Esophagus muscularis mucosa (tissue), 4 donors: ENCODE results near the gene RHBDD3. TPM values are rescaled to one million over a fixed set of nuclear protein-coding genes. Genes with fewer than 3 reads are reported as not detected.

ENCODE experiments used
- DNase-seq: peaks from one replicate; pipeline ENCODE4 v3.0.0-alpha.2; 2017; ENCODE audit errors: extremely low spot score
- H3K27ac ChIP-seq, 4 donors: fragments of 200-600 bp; sonication (generic); replicated peaks in 1 of 4; 1 replicate in 3 of 4; 2 replicates in 1 of 4; pipeline ENCODE4 v1.5.1; 2016 to 2019; ENCODE audit warnings: mild to moderate bottlenecking in 1 of 4
- H3K27me3 ChIP-seq, 4 donors: fragments of 200-600 bp; sonication (generic); one replicate each; pipeline versions ENCODE4 v1.5.1 to v1.6.0; 2016 to 2019
- H3K36me3 ChIP-seq, 4 donors: fragments of 200-600 bp; sonication (generic); one replicate each; pipeline ENCODE4 v1.5.1; 2016 to 2019
- H3K4me1 ChIP-seq, 4 donors: fragments of 200-600 bp; sonication (generic); one replicate each; pipeline ENCODE4 v1.5.1; 2016 to 2019
- H3K4me3 ChIP-seq, 4 donors: fragments of 200-600 bp; sonication (generic); 1 replicate in 2 of 4; 2 replicates in 2 of 4; pipeline ENCODE4 v1.5.1; 2016 to 2019; ENCODE audit warnings: mild to moderate bottlenecking in 4 of 4, moderate library complexity in 1 of 4
- H3K9me3 ChIP-seq, 4 donors: fragments of 200-600 bp; sonication (generic); 1 replicate in 3 of 4; 2 replicates in 1 of 4; pipeline ENCODE4 v1.5.1; 2016 to 2019
- EP300 ChIP-seq: sonication (generic); formaldehyde crosslinking; IDR thresholded peaks from one replicate; pipeline ENCODE4 v1.6.1; 2017; ENCODE audit warnings: antibody characterized with exemption
- POLR2A ChIP-seq: fragments of 450-650 bp; IDR thresholded peaks from one replicate; pipeline ENCODE4 v1.6.1; 2017; ENCODE audit warnings: antibody characterized with exemption, moderate library complexity, mild to moderate bottlenecking, low read depth
- POLR2AphosphoS5 ChIP-seq, 2 donors: sonication (generic); formaldehyde crosslinking; IDR thresholded peaks; one replicate each; pipeline ENCODE4 v1.6.1; 2017; ENCODE audit warnings: antibody characterized with exemption in 2 of 2
- WGBS: methylation state at CpG from one replicate; pipeline ENCODE4 v1.1.5; 2018; 5-methylcytosine and 5-hydroxymethylcytosine counted together
- intact Hi-C: fragments of 100-400 bp; cut with DNase I; formaldehyde crosslinking; loops from one replicate; pipeline ENCODE4 v1.15.1; 2023
- total RNA-seq, 4 donors: library from RNA; depleted of rRNA; stranded (reverse); fragments of >200 nt; gene quantifications; one replicate each; pipeline versions ENCODE4 v1.1.0 to v1.2.1, GENCODE V29; 2016
- TF ChIP-seq, protein P1 (sequence below), 3 experiments: fragments of 200-600 bp in 2 of 3; fragments of 450-650 bp in 1 of 3; sonication (generic) in 2 of 3; IDR thresholded peaks; one replicate each; pipeline ENCODE4 v1.5.1; 2017 to 2019; ENCODE audit warnings: antibody characterized with exemption in 3 of 3, mild to moderate bottlenecking in 2 of 3, moderate library complexity in 1 of 3

RHBDD3 gene
- total RNA-seq, 4 donors from 2014 or later: 12.6 to 23.5 (median 20.7) TPM

DNA sequence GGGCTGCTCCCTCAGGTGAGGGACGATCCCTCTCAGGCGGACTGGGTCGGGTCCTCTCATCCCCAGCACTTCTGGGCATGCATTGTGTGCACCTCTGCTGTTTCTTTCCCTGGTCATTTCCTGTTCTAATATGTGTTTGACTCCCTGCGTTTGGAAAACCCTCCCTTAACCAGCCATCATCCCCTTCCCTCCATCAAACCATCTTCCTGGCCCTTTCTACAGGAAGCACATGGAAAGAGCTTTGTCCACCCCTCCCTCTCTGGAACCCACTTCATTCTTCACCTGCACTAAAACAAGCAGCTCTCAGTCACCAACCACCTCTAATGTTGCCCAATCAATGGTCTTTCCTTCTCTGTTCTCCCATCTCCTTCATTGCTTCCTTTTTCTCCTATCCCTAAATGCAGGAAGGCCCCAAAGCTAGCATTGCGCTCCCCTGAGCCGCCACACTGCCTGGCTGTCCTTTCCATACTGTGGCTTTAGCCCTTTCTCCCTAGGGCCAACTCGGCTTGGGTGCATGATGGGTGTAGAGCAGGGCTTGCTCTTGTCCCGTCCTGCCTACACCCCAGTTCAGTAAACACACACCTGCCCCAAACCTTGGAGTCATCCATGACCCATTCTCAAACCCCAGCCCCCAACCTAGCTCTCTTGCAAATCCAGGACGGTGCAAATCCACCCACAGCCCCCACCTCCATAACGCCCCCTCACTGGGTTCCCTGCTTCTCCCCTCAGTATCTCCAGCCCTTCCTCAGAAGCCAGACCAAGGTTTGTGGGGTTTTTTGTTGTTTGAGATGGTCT is 33.2 kb upstream of the RHBDD3 start:
- Histone ChIP-seq H3K4me1 (peaks cover 8 to 24% (median 21%) of the 10 kb centered on the region in 4 donors), H3K36me3 (peaks cover 48 to 59% (median 55%) of the 10 kb centered on the region in 4 donors), H3K27me3 (no peaks in the 10 kb centered on the region), H3K27ac (no peak overlapping the region), H3K4me3 (no peak overlapping the region), H3K9me3 (no peaks in the 10 kb centered on the region)
- DNase-seq: no peak
- intact Hi-C loops: no loop called here
- TF ChIP-seq POLR2AphosphoS5 (IDR thresholded peaks at IDR 0.05): peak in 1 of 2 donors; percentile 26
- no peak for TF ChIP-seq POLR2A
- 70% methylated on average over 10 of the region's 10 CpGs for WGBS

DNA sequence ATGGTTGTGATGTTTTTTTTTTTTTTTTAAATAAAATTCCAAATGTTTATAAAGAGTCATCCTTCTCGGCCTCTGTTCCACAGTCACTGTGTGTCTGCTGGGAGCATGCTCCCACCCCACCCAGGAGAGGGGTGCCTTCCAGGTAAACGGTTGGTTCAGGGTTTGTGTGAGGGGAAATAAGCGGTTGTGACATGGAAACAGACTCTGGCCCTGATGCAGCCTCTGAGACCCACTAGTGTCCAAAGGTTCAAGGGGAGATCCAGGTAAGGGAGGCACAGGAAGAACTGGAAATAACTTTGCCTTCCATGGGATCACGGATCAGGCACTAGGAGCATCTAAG is 32.7 kb upstream of the RHBDD3 start:
- intact Hi-C loops: no loop called here
- no peak for DNase-seq
- Histone ChIP-seq H3K9me3 (no peaks in the 10 kb centered on the region), H3K4me1 (peaks cover 8 to 20% (median 17%) of the 10 kb centered on the region in 4 donors), H3K4me3 (no peak overlapping the region), H3K36me3 (peaks cover 53 to 65% (median 61%) of the 10 kb centered on the region in 4 donors), H3K27me3 (no peaks in the 10 kb centered on the region), H3K27ac (no peak overlapping the region)
- WGBS: 51% methylated on average over 4 of the region's 4 CpGs
- no peak for TF ChIP-seq POLR2AphosphoS5 (IDR thresholded peaks at IDR 0.05)
- TF ChIP-seq POLR2A: no peak
- TF ChIP-seq, protein P1, sequence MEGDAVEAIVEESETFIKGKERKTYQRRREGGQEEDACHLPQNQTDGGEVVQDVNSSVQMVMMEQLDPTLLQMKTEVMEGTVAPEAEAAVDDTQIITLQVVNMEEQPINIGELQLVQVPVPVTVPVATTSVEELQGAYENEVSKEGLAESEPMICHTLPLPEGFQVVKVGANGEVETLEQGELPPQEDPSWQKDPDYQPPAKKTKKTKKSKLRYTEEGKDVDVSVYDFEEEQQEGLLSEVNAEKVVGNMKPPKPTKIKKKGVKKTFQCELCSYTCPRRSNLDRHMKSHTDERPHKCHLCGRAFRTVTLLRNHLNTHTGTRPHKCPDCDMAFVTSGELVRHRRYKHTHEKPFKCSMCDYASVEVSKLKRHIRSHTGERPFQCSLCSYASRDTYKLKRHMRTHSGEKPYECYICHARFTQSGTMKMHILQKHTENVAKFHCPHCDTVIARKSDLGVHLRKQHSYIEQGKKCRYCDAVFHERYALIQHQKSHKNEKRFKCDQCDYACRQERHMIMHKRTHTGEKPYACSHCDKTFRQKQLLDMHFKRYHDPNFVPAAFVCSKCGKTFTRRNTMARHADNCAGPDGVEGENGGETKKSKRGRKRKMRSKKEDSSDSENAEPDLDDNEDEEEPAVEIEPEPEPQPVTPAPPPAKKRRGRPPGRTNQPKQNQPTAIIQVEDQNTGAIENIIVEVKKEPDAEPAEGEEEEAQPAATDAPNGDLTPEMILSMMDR (IDR thresholded peaks at IDR 0.05): no peak
- no peak for TF ChIP-seq EP300

DNA sequence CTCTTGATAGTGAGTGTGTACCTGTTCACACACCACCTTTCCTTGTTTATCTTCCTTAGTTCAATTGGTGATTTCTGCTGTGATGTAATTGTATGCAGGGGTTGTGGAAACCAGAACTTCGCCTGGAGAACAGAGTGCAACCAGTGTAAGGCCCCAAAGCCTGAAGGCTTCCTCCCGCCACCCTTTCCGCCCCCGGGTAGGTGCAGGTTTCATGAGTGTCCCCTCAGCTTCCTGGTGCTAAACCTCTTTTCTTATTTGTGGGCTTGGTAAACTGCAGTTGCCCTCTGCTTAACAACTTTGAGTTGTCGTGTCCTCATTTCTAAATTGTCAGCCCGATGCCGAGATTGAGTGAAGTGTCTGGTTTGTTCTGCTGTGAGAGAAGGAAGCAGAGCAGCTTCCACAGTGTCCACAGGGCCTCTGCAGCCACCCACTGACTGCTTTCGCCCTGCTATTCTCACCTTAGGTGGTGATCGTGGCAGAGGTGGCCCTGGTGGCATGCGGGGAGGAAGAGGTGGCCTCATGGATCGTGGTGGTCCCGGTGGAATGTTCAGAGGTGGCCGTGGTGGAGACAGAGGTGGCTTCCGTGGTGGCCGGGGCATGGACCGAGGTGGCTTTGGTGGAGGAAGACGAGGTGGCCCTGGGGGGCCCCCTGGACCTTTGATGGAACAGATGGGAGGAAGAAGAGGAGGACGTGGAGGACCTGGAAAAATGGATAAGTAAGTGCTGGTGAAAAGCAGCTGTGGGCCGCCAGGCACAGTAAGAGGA is 31.5 kb upstream of the RHBDD3 start:
- Histone ChIP-seq H3K27me3 (no peaks in the 10 kb centered on the region), H3K27ac (no peak overlapping the region), H3K4me1 (peaks cover 8 to 20% (median 17%) of the 10 kb centered on the region in 4 donors), H3K36me3 (peaks cover 60 to 76% (median 72%) of the 10 kb centered on the region in 4 donors), H3K4me3 (no peak overlapping the region), H3K9me3 (no peaks in the 10 kb centered on the region)
- DNase-seq: no peak
- WGBS: 83% methylated on average over 19 of the region's 19 CpGs
- intact Hi-C loops: no loop called here
- TF ChIP-seq POLR2AphosphoS5 (IDR thresholded peaks at IDR 0.05): no peak
- TF ChIP-seq, protein P1 (IDR thresholded peaks at IDR 0.05): no peak
- TF ChIP-seq POLR2A: no peak
- no peak for TF ChIP-seq EP300

DNA sequence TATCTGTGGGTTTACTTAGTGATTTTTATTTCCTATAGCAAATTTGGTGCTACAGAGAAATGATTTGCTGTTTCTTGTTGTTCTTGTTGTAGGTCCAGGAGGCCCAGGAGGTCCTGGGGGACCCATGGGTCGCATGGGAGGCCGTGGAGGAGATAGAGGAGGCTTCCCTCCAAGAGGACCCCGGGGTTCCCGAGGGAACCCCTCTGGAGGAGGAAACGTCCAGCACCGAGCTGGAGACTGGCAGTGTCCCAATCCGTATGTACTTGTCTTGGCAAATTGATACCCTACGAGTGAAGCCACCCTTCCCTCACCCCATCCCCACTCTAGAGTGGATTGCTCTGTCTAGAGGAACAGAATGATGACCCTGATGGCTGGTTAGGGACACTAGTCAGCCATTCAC is 30.9 kb upstream of the RHBDD3 start:
- Histone ChIP-seq H3K4me3 (no peak overlapping the region), H3K27me3 (no peaks in the 10 kb centered on the region), H3K27ac (no peak overlapping the region), H3K4me1 (peaks cover 8 to 20% (median 16%) of the 10 kb centered on the region in 4 donors), H3K9me3 (no peaks in the 10 kb centered on the region), H3K36me3 (peaks cover 64 to 83% (median 79%) of the 10 kb centered on the region in 4 donors)
- 85% methylated on average over 6 of the region's 8 CpGs for WGBS
- TF ChIP-seq EP300: no peak
- no peak for TF ChIP-seq POLR2AphosphoS5 (IDR thresholded peaks at IDR 0.05)
- TF ChIP-seq, protein P1 (IDR thresholded peaks at IDR 0.05): no peak
- no peak for TF ChIP-seq POLR2A
- no peak for DNase-seq
- intact Hi-C loops: no loop called here

DNA sequence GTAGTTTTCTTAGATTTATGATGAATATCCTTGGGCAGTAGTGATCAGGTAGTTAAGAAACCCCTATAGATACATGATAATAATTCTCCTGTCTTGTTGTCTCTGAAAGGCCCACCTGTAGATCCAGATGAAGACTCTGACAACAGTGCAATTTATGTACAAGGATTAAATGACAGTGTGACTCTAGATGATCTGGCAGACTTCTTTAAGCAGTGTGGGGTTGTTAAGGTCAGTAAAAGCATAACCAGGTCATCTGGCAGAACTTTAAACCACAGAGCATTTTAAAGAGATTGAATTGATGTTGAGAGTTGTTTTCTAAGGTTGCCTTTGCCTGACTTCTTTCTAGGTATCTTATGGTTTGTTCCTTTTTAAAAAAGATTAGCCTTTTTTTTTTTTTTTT is 24.6 kb upstream of the RHBDD3 start:
- peaks cover 64 to 100% (median 97%) of the 10 kb centered on the region in 4 donors for H3K36me3 ChIP-seq
- intact Hi-C loops: no loop called here

More for the DNA sequence above, 24.6 kb upstream of the RHBDD3 start:
- Histone ChIP-seq H3K27me3 (no peaks in the 10 kb centered on the region), H3K9me3 (no peaks in the 10 kb centered on the region), H3K27ac (no peak overlapping the region), H3K4me1 (peaks cover 0 to 25% (median 19%) of the 10 kb centered on the region in 4 donors), H3K4me3 (no peak overlapping the region)
- TF ChIP-seq POLR2AphosphoS5 (IDR thresholded peaks at IDR 0.05) (no peak), EP300 (no peak), POLR2A (no peak)
- TF ChIP-seq, protein P1 (IDR thresholded peaks at IDR 0.05): no peak
- DNase-seq: no peak
